Measurements from ENCODE around the gene FAM107B.

Gene FAM107B

GRCh38 chr10:14761372-14761771, 13.3 kb downstream of the FAM107B start:
- TF ChIP-seq ZNF473 (tag by site-specific recombination; IDR thresholded peaks at IDR 0.05) (no peak), ZNF76 (tag by site-specific recombination; IDR thresholded peaks at IDR 0.05; ENCODE audit: borderline replicate concordance, low read depth) (no peak), ZNF175 (tag by site-specific recombination; IDR thresholded peaks at IDR 0.05) (no peak), ZNF423 (tag by site-specific recombination; IDR thresholded peaks at IDR 0.05) (no peak), OSR2 (tag by site-specific recombination; IDR thresholded peaks at IDR 0.05) (no peak), ZNF184 (tag by site-specific recombination; IDR thresholded peaks at IDR 0.05) (no peak), ZNF155 (tag by site-specific recombination; IDR thresholded peaks at IDR 0.05) (no peak), WT1 (tag by site-specific recombination; IDR thresholded peaks at IDR 0.05) (no peak), ZNF692 (tag by site-specific recombination; IDR thresholded peaks at IDR 0.05) (no peak), PRDM4 (tag by site-specific recombination; IDR thresholded peaks at IDR 0.05) (no peak), AEBP2 (tag by site-specific recombination; IDR thresholded peaks at IDR 0.05; ENCODE audit: borderline replicate concordance) (no peak), BCL6B (tag by site-specific recombination; IDR thresholded peaks at IDR 0.05) (no peak), GFI1B (tag by site-specific recombination; IDR thresholded peaks at IDR 0.05) (no peak)
- H3K27ac ChIP-seq (ENCODE audit: extremely low read depth, low read depth, low read length): no peak overlapping the region
- POLR2A ChIA-PET: no interaction called here
- H3K4me1 ChIP-seq (ENCODE audit: control insufficient read depth, insufficient read depth, low read length): no peaks in the 10 kb centered on the region
- CTCF ChIA-PET: no interaction called here
- no peaks in the 10 kb centered on the region for H3K9me3 ChIP-seq (ENCODE audit: control insufficient read depth, insufficient read depth, low read depth, low read length)
- no peak overlapping the region for H3K4me3 ChIP-seq (ENCODE audit: low read depth, low read length)
- H3K36me3 ChIP-seq (ENCODE audit: control insufficient read depth in 2 of 2, insufficient read depth in 1 of 2, low read length in 2 of 2): no peaks in the 10 kb centered on the region

GRCh38 chr10:14758994-14759664, 15.6 kb downstream of the FAM107B start:
- Histone ChIP-seq H3K4me1 (ENCODE audit: control insufficient read depth, insufficient read depth, low read length) (no peaks in the 10 kb centered on the region), H3K27ac (ENCODE audit: extremely low read depth, low read depth, low read length) (no peak overlapping the region), H3K36me3 (ENCODE audit: control insufficient read depth in 2 of 2, insufficient read depth in 1 of 2, low read length in 2 of 2) (no peaks in the 10 kb centered on the region), H3K9me3 (ENCODE audit: control insufficient read depth, insufficient read depth, low read depth, low read length) (no peaks in the 10 kb centered on the region), H3K4me3 (ENCODE audit: low read depth, low read length) (no peak overlapping the region)
- ChIA-PET POLR2A (no interaction called here), CTCF (no interaction called here)
- TF ChIP-seq ZNF202 (tag by site-specific recombination; IDR thresholded peaks at IDR 0.05; ENCODE audit: borderline replicate concordance): peak; percentile 73; the same call in 1 of the 2 replicates
- TF ChIP-seq ZNF24 (tag by site-specific recombination; IDR thresholded peaks at IDR 0.05): no peak
- TF ChIP-seq GFI1B (tag by site-specific recombination; IDR thresholded peaks at IDR 0.05): 0 out of 2 replicates have a peak, but pooled peaks have one; percentile 20
- no peak; the same call in 1 of the 2 replicates for TF ChIP-seq MZF1 (tag by site-specific recombination; IDR thresholded peaks at IDR 0.05; ENCODE audit: borderline replicate concordance)
- TF ChIP-seq ZXDB (tag by site-specific recombination; IDR thresholded peaks at IDR 0.05): peak; percentile 55; the same call in 1 of the 2 replicates
- TF ChIP-seq ZNF623 (tag by site-specific recombination; IDR thresholded peaks at IDR 0.05): peak; percentile 68
- TF ChIP-seq RBAK (tag by site-specific recombination; IDR thresholded peaks at IDR 0.05): no peak
- no peak for TF ChIP-seq ZFP37 (tag by site-specific recombination; IDR thresholded peaks at IDR 0.05)
- TF ChIP-seq ZNF558 (tag by site-specific recombination; IDR thresholded peaks at IDR 0.05): 0 out of 2 replicates have a peak, but pooled peaks have one; percentile 29
- peak; percentile 87 for TF ChIP-seq ZNF518A (tag by site-specific recombination; conservative IDR thresholded peaks at IDR 0.05; ENCODE audit: low read depth)
- TF ChIP-seq ZNF791 (tag by site-specific recombination; IDR thresholded peaks at IDR 0.05): peak; percentile 50; the same call in 1 of the 2 replicates
- no peak for TF ChIP-seq KLF10 (tag by site-specific recombination; IDR thresholded peaks at IDR 0.05)

All from HEK293 (cell line).